Measurements from ENCODE around the gene SLC9A9. TPM values are rescaled to one million over a fixed set of nuclear protein-coding genes. Genes with fewer than 3 reads are reported as not detected.

The SLC9A9 gene
- total RNA-seq, 1 donor from 2014 or later, result 0.22 TPM

GRCh38 chr3:143245692-143246091 is 602.6 kb downstream of the SLC9A9 start:
- Histone ChIP-seq H3F3A (ENCODE audit: low read depth) (no peaks in the 10 kb centered on the region), H3K27ac (no peak overlapping the region), H2AFZ (replicated peaks) (no peak overlapping the region), H3K4me3 (no peak overlapping the region), H3K4me1 (peaks cover 6% of the 10 kb centered on the region), H3K4me2 (no peak overlapping the region), H3K9ac (no peak overlapping the region), H3K9me3 (ENCODE audit: low read depth) (no peaks in the 10 kb centered on the region), H3K36me3 (no peaks in the 10 kb centered on the region), H3K79me2 (ENCODE audit: low read depth) (no peaks in the 10 kb centered on the region), H4K20me1 (ENCODE audit: low read depth) (no peaks in the 10 kb centered on the region), H3K27me3 (no peaks in the 10 kb centered on the region)
- Mint-ChIP-seq H3K9me3 (peaks cover 4% of the 10 kb centered on the region), H3K27ac (no peak overlapping the region), H3K27me3 (ENCODE audit: insufficient read depth, low read depth) (peaks cover 17% of the 10 kb centered on the region), H3K36me3 (no peaks in the 10 kb centered on the region), H3K4me1 (peaks cover 29% of the 10 kb centered on the region), H3K4me3 (no peak overlapping the region)
- TF ChIP-seq EZH2 (IDR thresholded peaks at IDR 0.05) (no peak), EZH2phosphoT487 (IDR thresholded peaks at IDR 0.05) (no peak), CTCF (IDR thresholded peaks at IDR 0.05) (no peak)
- no peak for DNase-seq (ENCODE audit: low spot score)

DNA sequence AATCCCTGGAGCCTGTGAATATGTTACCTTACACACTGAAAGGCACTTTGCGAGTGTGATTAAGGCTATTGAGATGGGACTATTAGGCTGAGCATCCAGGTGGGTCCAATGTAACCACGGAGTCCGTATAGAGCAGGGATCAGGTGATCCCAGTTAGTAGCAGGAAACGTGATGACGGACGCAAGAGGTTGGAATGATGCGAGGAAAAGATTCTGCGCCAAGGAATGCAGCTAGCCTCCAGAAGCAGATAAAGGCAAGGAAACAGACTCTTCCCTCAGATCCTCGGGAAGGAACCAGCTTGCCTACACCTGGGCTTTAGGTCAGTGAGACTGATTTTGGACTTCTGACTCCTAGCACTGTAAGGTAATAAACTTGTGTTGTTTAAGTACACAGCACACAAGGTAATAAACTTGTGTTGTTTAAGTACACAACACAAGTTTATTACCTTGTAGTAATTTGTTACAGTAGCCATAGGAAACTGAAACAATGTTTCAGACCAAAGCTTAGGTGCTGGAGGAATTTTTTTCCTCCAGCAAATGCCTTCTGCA is 603.7 kb downstream of the SLC9A9 start:
- Histone ChIP-seq H3K9ac (no peak overlapping the region), H3K27me3 (no peaks in the 10 kb centered on the region), H3K4me2 (no peak overlapping the region), H2AFZ (replicated peaks) (no peak overlapping the region), H3K79me2 (ENCODE audit: low read depth) (no peaks in the 10 kb centered on the region), H3K9me3 (ENCODE audit: low read depth) (no peaks in the 10 kb centered on the region), H3F3A (ENCODE audit: low read depth) (no peaks in the 10 kb centered on the region), H3K4me1 (peaks cover 6% of the 10 kb centered on the region), H3K27ac (no peak overlapping the region), H3K4me3 (no peak overlapping the region), H4K20me1 (ENCODE audit: low read depth) (no peaks in the 10 kb centered on the region), H3K36me3 (no peaks in the 10 kb centered on the region)
- no peak for TF ChIP-seq CTCF (IDR thresholded peaks at IDR 0.05)
- no peak for TF ChIP-seq EZH2 (IDR thresholded peaks at IDR 0.05)
- TF ChIP-seq EZH2phosphoT487 (IDR thresholded peaks at IDR 0.05), result no peak
- no peaks in the 10 kb centered on the region for H3K36me3 Mint-ChIP-seq
- H3K9me3 Mint-ChIP-seq, result peaks cover 4% of the 10 kb centered on the region
- DNase-seq (ENCODE audit: low spot score), result no peak
- peaks cover 29% of the 10 kb centered on the region for H3K4me1 Mint-ChIP-seq
- no peak overlapping the region for H3K27ac Mint-ChIP-seq
- peaks cover 16% of the 10 kb centered on the region for H3K27me3 Mint-ChIP-seq (ENCODE audit: insufficient read depth, low read depth)
- H3K4me3 Mint-ChIP-seq, result no peak overlapping the region

DNA sequence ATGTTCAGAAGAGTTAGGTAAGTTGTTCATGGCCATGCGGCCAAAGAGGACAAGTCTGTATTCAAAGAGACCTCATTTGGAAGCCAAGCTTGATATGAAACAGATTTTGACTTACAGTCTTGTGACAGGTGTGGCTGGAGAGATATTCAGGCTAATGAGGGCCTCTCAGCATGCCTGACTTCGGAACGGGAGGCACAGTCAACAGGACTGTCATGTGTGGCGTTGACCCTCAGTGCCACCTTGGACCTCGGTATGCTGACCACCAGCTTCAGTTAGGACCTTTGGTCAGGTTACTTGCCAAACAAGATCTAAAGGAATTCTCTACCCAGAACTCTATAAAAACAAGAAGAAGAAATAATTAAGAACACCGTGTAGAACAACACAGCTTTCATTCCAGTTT is 604.6 kb downstream of the SLC9A9 start:
- Histone ChIP-seq H3K79me2 (ENCODE audit: low read depth) (no peaks in the 10 kb centered on the region), H3K4me1 (peaks cover 6% of the 10 kb centered on the region), H3K9me3 (ENCODE audit: low read depth) (no peaks in the 10 kb centered on the region), H3K9ac (no peak overlapping the region), H3F3A (ENCODE audit: low read depth) (no peaks in the 10 kb centered on the region), H3K4me3 (no peak overlapping the region), H3K4me2 (no peak overlapping the region), H4K20me1 (ENCODE audit: low read depth) (no peaks in the 10 kb centered on the region), H3K27ac (no peak overlapping the region), H3K36me3 (no peaks in the 10 kb centered on the region), H2AFZ (replicated peaks) (no peak overlapping the region), H3K27me3 (no peaks in the 10 kb centered on the region)
- Mint-ChIP-seq H3K27ac (no peak overlapping the region), H3K27me3 (ENCODE audit: insufficient read depth, low read depth) (peaks cover 21% of the 10 kb centered on the region), H3K4me3 (no peak overlapping the region), H3K4me1 (peaks cover 32% of the 10 kb centered on the region), H3K36me3 (peaks cover 1% of the 10 kb centered on the region), H3K9me3 (no peaks in the 10 kb centered on the region)
- DNase-seq (ENCODE audit: low spot score), result no peak
- no peak for TF ChIP-seq EZH2 (IDR thresholded peaks at IDR 0.05)
- TF ChIP-seq EZH2phosphoT487 (IDR thresholded peaks at IDR 0.05), result no peak

- Mint-ChIP-seq H3K4me3 (no peak overlapping the region), H3K9me3 (no peaks in the 10 kb centered on the region), H3K27me3 (ENCODE audit: insufficient read depth, low read depth) (peaks cover 24% of the 10 kb centered on the region), H3K27ac (no peak overlapping the region), H3K36me3 (peaks cover 2% of the 10 kb centered on the region), H3K4me1 (peaks cover 35% of the 10 kb centered on the region)
- no peaks in the 10 kb centered on the region for H3K9me3 ChIP-seq (ENCODE audit: low read depth)
- H3K4me3 ChIP-seq, result no peak overlapping the region
- H3K27me3 ChIP-seq, result no peaks in the 10 kb centered on the region
- TF ChIP-seq CTCF (IDR thresholded peaks at IDR 0.05), result no peak
- TF ChIP-seq EZH2phosphoT487 (IDR thresholded peaks at IDR 0.05), result no peak
- no peak overlapping the region for H2AFZ ChIP-seq (replicated peaks)
- no peak overlapping the region for H3K9ac ChIP-seq
- no peak for DNase-seq (ENCODE audit: low spot score)
- peaks cover 8% of the 10 kb centered on the region for H3K4me1 ChIP-seq
- H3K4me2 ChIP-seq, result no peak overlapping the region
- no peaks in the 10 kb centered on the region for H3K36me3 ChIP-seq
- H3K79me2 ChIP-seq (ENCODE audit: low read depth), result no peaks in the 10 kb centered on the region
- no peak overlapping the region for H3K27ac ChIP-seq
- no peaks in the 10 kb centered on the region for H4K20me1 ChIP-seq (ENCODE audit: low read depth)
- peaks cover under 1% of the 10 kb centered on the region for H3F3A ChIP-seq (ENCODE audit: low read depth)
These were observed 605.6 kb downstream of the SLC9A9 start for GRCh38 chr3:143242691-143243090.

Measured in neural progenitor cell (in vitro differentiated cells).